Measurements from ENCODE around the gene SLC25A43.

GRCh38 chrX:119495734-119496726, 96.9 kb downstream of the SLC25A43 start:
- TF ChIP-seq, protein P1, sequence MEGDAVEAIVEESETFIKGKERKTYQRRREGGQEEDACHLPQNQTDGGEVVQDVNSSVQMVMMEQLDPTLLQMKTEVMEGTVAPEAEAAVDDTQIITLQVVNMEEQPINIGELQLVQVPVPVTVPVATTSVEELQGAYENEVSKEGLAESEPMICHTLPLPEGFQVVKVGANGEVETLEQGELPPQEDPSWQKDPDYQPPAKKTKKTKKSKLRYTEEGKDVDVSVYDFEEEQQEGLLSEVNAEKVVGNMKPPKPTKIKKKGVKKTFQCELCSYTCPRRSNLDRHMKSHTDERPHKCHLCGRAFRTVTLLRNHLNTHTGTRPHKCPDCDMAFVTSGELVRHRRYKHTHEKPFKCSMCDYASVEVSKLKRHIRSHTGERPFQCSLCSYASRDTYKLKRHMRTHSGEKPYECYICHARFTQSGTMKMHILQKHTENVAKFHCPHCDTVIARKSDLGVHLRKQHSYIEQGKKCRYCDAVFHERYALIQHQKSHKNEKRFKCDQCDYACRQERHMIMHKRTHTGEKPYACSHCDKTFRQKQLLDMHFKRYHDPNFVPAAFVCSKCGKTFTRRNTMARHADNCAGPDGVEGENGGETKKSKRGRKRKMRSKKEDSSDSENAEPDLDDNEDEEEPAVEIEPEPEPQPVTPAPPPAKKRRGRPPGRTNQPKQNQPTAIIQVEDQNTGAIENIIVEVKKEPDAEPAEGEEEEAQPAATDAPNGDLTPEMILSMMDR (IDR thresholded peaks at IDR 0.05) = no peak
- TF ChIP-seq POLR2A (IDR thresholded peaks at IDR 0.05) = no peak

Data from uterus (tissue), 2 donors.